ENCODE data around the gene KCNK1. TPM values are rescaled to one million over a fixed set of nuclear protein-coding genes. Genes with fewer than 3 reads are reported as not detected.

The KCNK1 gene
- total RNA-seq, 4 donors from 2014 or later = 13.1 to 19.7 (median 17.2) TPM

- 78 to 85% methylated on average over 2 of the region's 2 CpGs for WGBS, 2 donors
- intact Hi-C loops (cut with DNase I; ENCODE audit: low total_unique reads) = no loop called here
- no peak for DNase-seq (ENCODE audit: low spot score in 2 of 2)
- TF ChIP-seq POLR2A (IDR thresholded peaks at IDR 0.05) = no peak
- TF ChIP-seq, protein P1, sequence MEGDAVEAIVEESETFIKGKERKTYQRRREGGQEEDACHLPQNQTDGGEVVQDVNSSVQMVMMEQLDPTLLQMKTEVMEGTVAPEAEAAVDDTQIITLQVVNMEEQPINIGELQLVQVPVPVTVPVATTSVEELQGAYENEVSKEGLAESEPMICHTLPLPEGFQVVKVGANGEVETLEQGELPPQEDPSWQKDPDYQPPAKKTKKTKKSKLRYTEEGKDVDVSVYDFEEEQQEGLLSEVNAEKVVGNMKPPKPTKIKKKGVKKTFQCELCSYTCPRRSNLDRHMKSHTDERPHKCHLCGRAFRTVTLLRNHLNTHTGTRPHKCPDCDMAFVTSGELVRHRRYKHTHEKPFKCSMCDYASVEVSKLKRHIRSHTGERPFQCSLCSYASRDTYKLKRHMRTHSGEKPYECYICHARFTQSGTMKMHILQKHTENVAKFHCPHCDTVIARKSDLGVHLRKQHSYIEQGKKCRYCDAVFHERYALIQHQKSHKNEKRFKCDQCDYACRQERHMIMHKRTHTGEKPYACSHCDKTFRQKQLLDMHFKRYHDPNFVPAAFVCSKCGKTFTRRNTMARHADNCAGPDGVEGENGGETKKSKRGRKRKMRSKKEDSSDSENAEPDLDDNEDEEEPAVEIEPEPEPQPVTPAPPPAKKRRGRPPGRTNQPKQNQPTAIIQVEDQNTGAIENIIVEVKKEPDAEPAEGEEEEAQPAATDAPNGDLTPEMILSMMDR (IDR thresholded peaks at IDR 0.05) = no peak
- H3K4me3 ChIP-seq (ENCODE audit: low read depth, poor library complexity, severe bottlenecking) = no peak overlapping the region
Measured at GRCh38 chr1:233657466-233657865, 43.6 kb downstream of the KCNK1 start.

DNA sequence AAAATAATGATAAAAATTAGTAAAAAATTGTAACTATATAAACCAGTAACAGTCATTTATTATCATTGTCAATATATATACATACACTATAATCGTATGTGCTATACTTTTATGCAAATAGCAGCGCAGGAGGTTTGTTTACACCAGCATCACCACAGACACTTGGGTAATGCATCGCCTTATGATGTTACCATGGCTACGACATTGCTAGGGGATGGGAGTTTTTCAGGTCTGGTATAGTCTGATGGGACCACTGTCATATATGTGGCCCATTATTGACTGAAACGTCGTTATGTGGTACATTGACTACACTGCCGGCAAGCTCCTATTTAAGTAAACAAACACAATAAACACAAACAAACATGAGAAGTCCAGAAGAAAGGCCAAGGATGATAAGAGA is 45.6 kb downstream of the KCNK1 start:
- 95 to 97% methylated on average over 7 of the region's 7 CpGs for WGBS, 2 donors
- TF ChIP-seq, protein P1 (IDR thresholded peaks at IDR 0.05) = no peak
- TF ChIP-seq POLR2A (IDR thresholded peaks at IDR 0.05) = no peak
- no peak overlapping the region for H3K4me3 ChIP-seq (ENCODE audit: low read depth, poor library complexity, severe bottlenecking)
- DNase-seq (ENCODE audit: low spot score in 2 of 2) = no peak
- intact Hi-C loops (cut with DNase I; ENCODE audit: low total_unique reads) = no loop called here

- DNase-seq (ENCODE audit: low spot score in 2 of 2) = no peak
- H3K4me3 ChIP-seq (ENCODE audit: low read depth, poor library complexity, severe bottlenecking) = no peak overlapping the region
- intact Hi-C loops (cut with DNase I; ENCODE audit: low total_unique reads) = no loop called here
- TF ChIP-seq, protein P1 (IDR thresholded peaks at IDR 0.05) = no peak
- TF ChIP-seq POLR2A (IDR thresholded peaks at IDR 0.05) = no peak
- 88 to 93% methylated on average over 11 of the region's 11 CpGs for WGBS, 2 donors
Measured at GRCh38 chr1:233661376-233662159, 47.7 kb downstream of the KCNK1 start.

DNA sequence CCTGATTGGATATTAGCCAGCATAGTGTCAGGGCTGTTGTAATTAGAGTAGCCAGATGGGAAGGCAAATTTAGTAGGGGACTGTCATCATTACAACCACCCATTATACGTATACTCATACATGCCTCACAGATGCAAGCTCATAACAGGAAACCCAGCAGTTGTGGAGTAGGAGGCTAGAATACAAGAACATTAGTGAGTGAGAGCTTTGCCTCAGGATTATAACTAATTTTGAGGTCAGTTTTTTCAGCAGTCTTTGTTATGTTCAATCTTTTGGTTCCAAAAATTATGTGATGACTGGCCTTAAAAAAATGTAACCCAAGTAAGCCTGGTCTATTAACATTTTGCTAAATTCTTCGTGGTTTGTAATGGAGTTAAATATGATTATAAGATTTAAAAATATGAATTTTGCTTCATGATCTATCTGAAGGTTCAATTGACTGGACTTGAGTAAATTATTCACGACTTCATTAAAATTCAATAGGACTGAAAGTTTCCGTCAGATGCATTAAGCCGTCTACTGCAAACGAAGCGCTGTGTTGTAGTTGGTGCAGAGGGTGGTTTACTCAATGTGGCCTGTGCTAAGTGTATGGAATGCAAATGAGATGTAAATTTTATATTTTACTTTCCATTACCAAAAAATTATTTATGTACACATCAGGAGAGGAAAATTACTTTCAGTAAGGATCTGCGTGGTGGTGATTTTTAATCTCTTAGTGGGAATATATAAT is 48.8 kb downstream of the KCNK1 start:
- 88 to 92% methylated on average over 8 of the region's 8 CpGs for WGBS, 2 donors
- H3K4me3 ChIP-seq (ENCODE audit: low read depth, poor library complexity, severe bottlenecking) = no peak overlapping the region
- TF ChIP-seq, protein P1 (IDR thresholded peaks at IDR 0.05) = no peak
- no peak for TF ChIP-seq POLR2A (IDR thresholded peaks at IDR 0.05)
- DNase-seq (ENCODE audit: low spot score in 2 of 2) = no peak
- intact Hi-C loops (cut with DNase I; ENCODE audit: low total_unique reads) = no loop called here

- WGBS, 2 donors = 84 to 86% methylated on average over 5 of the region's 5 CpGs
- no peak for TF ChIP-seq POLR2A (IDR thresholded peaks at IDR 0.05)
- no peak for DNase-seq (ENCODE audit: low spot score in 2 of 2)
- intact Hi-C loops (cut with DNase I; ENCODE audit: low total_unique reads) = no loop called here
- no peak overlapping the region for H3K4me3 ChIP-seq (ENCODE audit: low read depth, poor library complexity, severe bottlenecking)
Measured at GRCh38 chr1:233664253-233664652, 50.3 kb downstream of the KCNK1 start.

DNA sequence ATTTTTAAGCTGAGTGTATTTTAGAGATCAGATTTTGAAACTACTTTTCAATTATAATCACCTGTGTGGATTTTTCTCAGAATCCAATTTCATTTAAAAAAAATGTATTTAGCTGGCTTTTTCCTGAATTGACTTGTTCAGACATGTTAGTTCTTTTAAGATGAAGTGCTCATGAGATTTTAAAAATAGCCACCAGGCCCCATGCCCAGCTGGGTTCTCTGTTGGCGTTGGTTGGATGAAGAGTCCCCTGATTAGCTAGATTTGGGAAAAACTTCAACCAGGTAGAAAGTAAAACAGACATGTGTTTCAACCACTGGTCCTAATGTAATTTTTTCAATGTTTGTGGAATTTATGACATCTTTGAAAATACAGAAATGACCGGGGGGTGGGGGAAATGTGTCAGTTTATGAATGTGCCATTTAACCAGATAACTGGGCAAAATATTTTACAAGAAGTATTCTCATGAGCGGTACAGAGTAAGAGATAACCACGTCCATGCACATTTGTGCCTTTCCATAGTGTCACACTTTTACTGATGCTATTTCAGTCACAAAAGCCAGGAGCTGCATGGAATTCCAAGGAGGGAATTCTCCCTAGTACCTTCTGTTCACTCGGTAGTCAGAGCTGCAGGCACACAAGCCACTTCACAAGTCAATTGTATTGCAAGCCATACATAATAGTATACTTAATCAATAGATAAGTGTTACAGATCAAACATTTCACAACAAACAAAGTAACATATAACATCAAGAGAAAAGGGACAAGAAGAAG is 51.1 kb downstream of the KCNK1 start:
- intact Hi-C loops (cut with DNase I; ENCODE audit: low total_unique reads) = no loop called here
- TF ChIP-seq, protein P1 (IDR thresholded peaks at IDR 0.05) = no peak
- no peak for TF ChIP-seq POLR2A (IDR thresholded peaks at IDR 0.05)
- DNase-seq (ENCODE audit: low spot score in 2 of 2) = no peak
- no peak overlapping the region for H3K4me3 ChIP-seq (ENCODE audit: low read depth, poor library complexity, severe bottlenecking)
- WGBS, 2 donors = 83 to 84% methylated on average over 5 of the region's 5 CpGs

All from lower leg skin (tissue), 4 donors.